Liver (tissue), 9 donors: ENCODE results near the gene ZNF423. TPM values are rescaled to one million over a fixed set of nuclear protein-coding genes. Genes with fewer than 3 reads are reported as not detected.

Source experiments
- DNase-seq: peaks from one replicate; pipeline ENCODE4 v3.0.0-alpha.2; 2017; ENCODE audit warnings: low spot score
- H3K27ac ChIP-seq, 2 donors: one replicate each; pipeline ENCODE4 v1.7.0; 2013; ENCODE audit warnings: inconsistent platforms in 2 of 2, low read length in 2 of 2, control low read depth in 1 of 2, low read depth in 1 of 2, mild to moderate bottlenecking in 1 of 2
- H3K27me3 ChIP-seq, 4 donors: one replicate each; pipeline versions ENCODE4 v1.6.1 to v1.7.0; 2013; ENCODE audit warnings: low read length in 3 of 4, inconsistent platforms in 1 of 4, mild to moderate bottlenecking in 1 of 4, moderate library complexity in 1 of 4; ENCODE audit not compliant: control insufficient read depth in 4 of 4, insufficient read depth in 4 of 4
- H3K36me3 ChIP-seq, 4 donors: one replicate each; pipeline versions ENCODE4 v1.6.1 to v1.7.0; 2013; ENCODE audit warnings: low read length in 3 of 4, mild to moderate bottlenecking in 3 of 4, low read depth in 1 of 4, moderate library complexity in 1 of 4; ENCODE audit not compliant: control insufficient read depth in 4 of 4, insufficient read depth in 3 of 4
- H3K4me1 ChIP-seq, 4 donors: one replicate each; pipeline versions ENCODE4 v1.6.1 to v1.7.0; 2013; ENCODE audit warnings: low read length in 3 of 4, mild to moderate bottlenecking in 3 of 4, moderate library complexity in 1 of 4; ENCODE audit not compliant: control insufficient read depth in 4 of 4, insufficient read depth in 4 of 4
- H3K4me3 ChIP-seq, 3 donors: one replicate each; pipeline versions ENCODE4 v1.6.1 to v1.7.0; 2013; ENCODE audit warnings: low read length in 3 of 3, control low read depth in 1 of 3, low read depth in 1 of 3, mild to moderate bottlenecking in 1 of 3
- H3K9ac ChIP-seq, 2 donors: one replicate each; pipeline ENCODE4 v1.7.0; 2013; ENCODE audit warnings: low read length in 2 of 2, mild to moderate bottlenecking in 2 of 2, moderate library complexity in 2 of 2, control low read depth in 1 of 2, low read depth in 1 of 2
- H3K9me3 ChIP-seq, 4 donors: one replicate each; pipeline versions ENCODE4 v1.6.1 to v1.7.0; 2013; ENCODE audit warnings: low read length in 3 of 4; ENCODE audit not compliant: control insufficient read depth in 4 of 4
- ATF3 ChIP-seq: IDR thresholded peaks from 2 replicates; pipeline ENCODE4 v1.6.1; 2016; ENCODE audit warnings: antibody characterized with exemption
- FOXA1 ChIP-seq: IDR thresholded peaks from 2 replicates; pipeline ENCODE4 v1.6.1; 2016; ENCODE audit warnings: antibody characterized with exemption
- FOXA2 ChIP-seq: IDR thresholded peaks from 2 replicates; pipeline ENCODE4 v1.6.1; 2016; ENCODE audit warnings: antibody characterized with exemption
- GABPA ChIP-seq, 2 donors: IDR thresholded peaks in 1 of 2; conservative IDR thresholded peaks in 1 of 2; 2 replicates each; pipeline ENCODE4 v1.6.1; 2016; ENCODE audit warnings: antibody characterized with exemption in 2 of 2, mild to moderate bottlenecking in 1 of 2, moderate library complexity in 1 of 2
- HNF4A ChIP-seq, 2 donors: conservative IDR thresholded peaks; 2 replicates each; pipeline ENCODE4 v1.6.1; 2016; ENCODE audit warnings: antibody characterized with exemption in 2 of 2, mild to moderate bottlenecking in 2 of 2
- HNF4G ChIP-seq: IDR thresholded peaks from 2 replicates; pipeline ENCODE4 v1.6.1; 2016; ENCODE audit warnings: antibody characterized with exemption
- JUND ChIP-seq, 2 donors: IDR thresholded peaks; 2 replicates each; pipeline ENCODE4 v1.6.1; 2016; ENCODE audit warnings: antibody characterized with exemption in 2 of 2
- MAX ChIP-seq: IDR thresholded peaks from 2 replicates; pipeline ENCODE4 v1.6.1; 2016; ENCODE audit warnings: antibody characterized with exemption
- NR2F2 ChIP-seq: IDR thresholded peaks from 2 replicates; pipeline ENCODE4 v1.6.1; 2016; ENCODE audit warnings: antibody characterized with exemption
- RAD21 ChIP-seq, 2 donors: IDR thresholded peaks; 2 replicates each; pipeline ENCODE4 v1.6.1; 2016; ENCODE audit warnings: antibody characterized with exemption in 2 of 2, mild to moderate bottlenecking in 2 of 2
- REST ChIP-seq: IDR thresholded peaks from 2 replicates; pipeline ENCODE4 v1.6.1; 2016; ENCODE audit warnings: antibody characterized with exemption, mild to moderate bottlenecking
- RXRA ChIP-seq, 2 donors: IDR thresholded peaks; 2 replicates each; pipeline ENCODE4 v1.6.1; 2017 to 2018; ENCODE audit warnings: antibody characterized with exemption in 2 of 2, mild to moderate bottlenecking in 1 of 2
- SP1 ChIP-seq: IDR thresholded peaks from 2 replicates; pipeline ENCODE4 v1.6.1; 2018; ENCODE audit warnings: antibody characterized with exemption, mild to moderate bottlenecking
- TAF1 ChIP-seq: conservative IDR thresholded peaks from 2 replicates; pipeline ENCODE4 v1.6.1; 2016; ENCODE audit warnings: antibody characterized with exemption, mild to moderate bottlenecking
- YY1 ChIP-seq: IDR thresholded peaks from 2 replicates; pipeline ENCODE4 v1.6.1; 2016; ENCODE audit warnings: antibody characterized with exemption, mild to moderate bottlenecking
- WGBS: extraction: QIAGEN DNeasy Blood & Tissue Kit; methylation state at CpG from one replicate; pipeline ENCODE4 v1.1.7; 2013; 5-methylcytosine and 5-hydroxymethylcytosine counted together
- polyA plus RNA-seq, 2 donors: library from polyadenylated mRNA; stranded (reverse) in 1 of 2; unstranded in 1 of 2; fragments of 200-250 nt in 1 of 2; fragments of >200 nt in 1 of 2; fragmentation: Nextera tagmentation in 1 of 2; extraction: Ambion mirVana in 1 of 2; gene quantifications; one replicate each; pipeline versions ENCODE4 v1.2.1 to v1.2.3, GENCODE V29; 2013 to 2015
- total RNA-seq, 2 donors: library from RNA; depleted of rRNA; stranded (reverse); fragments of >200 nt; gene quantifications; one replicate each; pipeline ENCODE4 v1.2.3, GENCODE V29; 2014
- TF ChIP-seq, protein P1 (sequence below): IDR thresholded peaks from 2 replicates; pipeline ENCODE4 v1.6.1; 2016; ENCODE audit warnings: antibody characterized with exemption
- donor health status: healthy.
- donor health status: healthy.
- donor health status: healthy.
- donor health status: healthy.
- donor health status: healthy.

ZNF423 gene
- total and polyA plus RNA-seq, 4 donors, result 0.24 to 1.6 (median 0.39) TPM

DNA sequence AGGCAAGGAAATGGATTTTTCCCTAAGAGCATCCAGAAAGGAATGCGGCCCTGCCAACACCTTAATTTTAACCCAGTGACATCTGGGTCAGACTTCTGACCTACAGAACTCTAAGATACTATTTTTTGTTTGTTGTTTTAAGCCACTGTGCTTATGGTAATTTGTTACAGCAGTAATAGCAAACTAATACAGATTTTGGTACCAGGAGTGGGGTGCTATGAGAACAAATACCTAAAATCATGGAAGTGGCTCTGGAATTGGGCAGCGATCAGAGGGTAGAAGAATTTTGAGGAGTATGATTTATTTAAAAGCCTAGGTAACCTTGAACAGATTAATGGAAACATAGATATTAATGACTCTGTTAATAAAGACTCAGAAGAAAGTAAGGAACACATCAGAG is 208.2 kb downstream of the ZNF423 start:
- Histone ChIP-seq H3K9me3 (peaks cover 4 to 18% (median 13%) of the 10 kb centered on the region in 4 donors), H3K27ac (no peak overlapping the region), H3K9ac (no peak overlapping the region), H3K27me3 (no peaks in the 10 kb centered on the region), H3K4me1 (peaks cover 0 to 4% (median under 1%) of the 10 kb centered on the region in 4 donors), H3K36me3 (no peaks in the 10 kb centered on the region), H3K4me3 (no peak overlapping the region)
- no peak for DNase-seq
- TF ChIP-seq RAD21 (IDR thresholded peaks at IDR 0.05), result no peak
- TF ChIP-seq NR2F2, result no peak
- no peak for TF ChIP-seq FOXA1
- no peak for TF ChIP-seq MAX
- no peak for TF ChIP-seq HNF4G
- TF ChIP-seq SP1, result no peak
- no peak for TF ChIP-seq FOXA2
- no peak for TF ChIP-seq YY1
- TF ChIP-seq, protein P1, sequence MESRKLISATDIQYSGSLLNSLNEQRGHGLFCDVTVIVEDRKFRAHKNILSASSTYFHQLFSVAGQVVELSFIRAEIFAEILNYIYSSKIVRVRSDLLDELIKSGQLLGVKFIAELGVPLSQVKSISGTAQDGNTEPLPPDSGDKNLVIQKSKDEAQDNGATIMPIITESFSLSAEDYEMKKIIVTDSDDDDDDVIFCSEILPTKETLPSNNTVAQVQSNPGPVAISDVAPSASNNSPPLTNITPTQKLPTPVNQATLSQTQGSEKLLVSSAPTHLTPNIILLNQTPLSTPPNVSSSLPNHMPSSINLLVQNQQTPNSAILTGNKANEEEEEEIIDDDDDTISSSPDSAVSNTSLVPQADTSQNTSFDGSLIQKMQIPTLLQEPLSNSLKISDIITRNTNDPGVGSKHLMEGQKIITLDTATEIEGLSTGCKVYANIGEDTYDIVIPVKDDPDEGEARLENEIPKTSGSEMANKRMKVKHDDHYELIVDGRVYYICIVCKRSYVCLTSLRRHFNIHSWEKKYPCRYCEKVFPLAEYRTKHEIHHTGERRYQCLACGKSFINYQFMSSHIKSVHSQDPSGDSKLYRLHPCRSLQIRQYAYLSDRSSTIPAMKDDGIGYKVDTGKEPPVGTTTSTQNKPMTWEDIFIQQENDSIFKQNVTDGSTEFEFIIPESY, result no peak
- no peak for TF ChIP-seq TAF1
- no peak for TF ChIP-seq RXRA (IDR thresholded peaks at IDR 0.05)
- no peak for TF ChIP-seq ATF3
- no peak for TF ChIP-seq REST
- WGBS, result 74% methylated on average over 2 of the region's 2 CpGs

GRCh38 chr16:49645263-49645662 is 210.6 kb downstream of the ZNF423 start:
- 94% methylated on average over 1 of the region's 1 CpG for WGBS
- no peak overlapping the region for H3K27ac ChIP-seq
- no peaks in the 10 kb centered on the region for H3K27me3 ChIP-seq
- H3K9me3 ChIP-seq, result peaks cover 4 to 18% (median 13%) of the 10 kb centered on the region in 4 donors
- H3K9ac ChIP-seq, result no peak overlapping the region
- TF ChIP-seq RAD21 (IDR thresholded peaks at IDR 0.05) (no peak), HNF4G (no peak), GABPA (IDR thresholded peaks at IDR 0.05 in 1 of 2, conservative IDR thresholded peaks at IDR 0.05 in 1 of 2) (no peak), FOXA2 (no peak), RXRA (IDR thresholded peaks at IDR 0.05) (no peak), REST (no peak), MAX (no peak), HNF4A (conservative IDR thresholded peaks at IDR 0.05) (no peak), JUND (IDR thresholded peaks at IDR 0.05) (no peak)
- H3K4me3 ChIP-seq, result no peak overlapping the region
- H3K4me1 ChIP-seq, result no peaks in the 10 kb centered on the region
- DNase-seq, result no peak
- no peaks in the 10 kb centered on the region for H3K36me3 ChIP-seq
